ENCODE results near the gene CA14.

The CA14 gene

GRCh38 chr1:150243003-150243402 is 14.6 kb upstream of the CA14 start:
- no peak for ATAC-seq
- TF ChIP-seq ZC3H10 (CRISPR knock-in tag; IDR thresholded peaks at IDR 0.05): no peak
- no peak for TF ChIP-seq ARNTL (CRISPR knock-in tag; IDR thresholded peaks at IDR 0.05; ENCODE audit: borderline replicate concordance, low read depth)
- TF ChIP-seq OSR1 (CRISPR knock-in tag; IDR thresholded peaks at IDR 0.05): no peak
- no peak for TF ChIP-seq RARB (CRISPR knock-in tag; IDR thresholded peaks at IDR 0.05)
- TF ChIP-seq TOX (CRISPR knock-in tag; IDR thresholded peaks at IDR 0.05; ENCODE audit: borderline replicate concordance): no peak
- TF ChIP-seq TSHZ2 (CRISPR knock-in tag; IDR thresholded peaks at IDR 0.05): no peak
- TF ChIP-seq, protein P1, sequence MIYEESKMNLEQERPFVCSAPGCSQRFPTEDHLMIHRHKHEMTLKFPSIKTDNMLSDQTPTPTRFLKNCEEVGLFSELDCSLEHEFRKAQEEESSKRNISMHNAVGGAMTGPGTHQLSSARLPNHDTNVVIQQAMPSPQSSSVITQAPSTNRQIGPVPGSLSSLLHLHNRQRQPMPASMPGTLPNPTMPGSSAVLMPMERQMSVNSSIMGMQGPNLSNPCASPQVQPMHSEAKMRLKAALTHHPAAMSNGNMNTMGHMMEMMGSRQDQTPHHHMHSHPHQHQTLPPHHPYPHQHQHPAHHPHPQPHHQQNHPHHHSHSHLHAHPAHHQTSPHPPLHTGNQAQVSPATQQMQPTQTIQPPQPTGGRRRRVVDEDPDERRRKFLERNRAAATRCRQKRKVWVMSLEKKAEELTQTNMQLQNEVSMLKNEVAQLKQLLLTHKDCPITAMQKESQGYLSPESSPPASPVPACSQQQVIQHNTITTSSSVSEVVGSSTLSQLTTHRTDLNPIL (CRISPR knock-in tag; IDR thresholded peaks at IDR 0.05; ENCODE audit: low read depth): no peak
- no peak for TF ChIP-seq SNAI2 (CRISPR knock-in tag; IDR thresholded peaks at IDR 0.05)
- no peak for TF ChIP-seq ZNF8 (CRISPR knock-in tag; IDR thresholded peaks at IDR 0.05)
- no peak for TF ChIP-seq TCF4 (CRISPR knock-in tag; IDR thresholded peaks at IDR 0.05; ENCODE audit: borderline replicate concordance)
- no peak for TF ChIP-seq CSDC2 (CRISPR knock-in tag; IDR thresholded peaks at IDR 0.05)
- no peak for TF ChIP-seq GLIS3 (CRISPR knock-in tag; IDR thresholded peaks at IDR 0.05)

DNA sequence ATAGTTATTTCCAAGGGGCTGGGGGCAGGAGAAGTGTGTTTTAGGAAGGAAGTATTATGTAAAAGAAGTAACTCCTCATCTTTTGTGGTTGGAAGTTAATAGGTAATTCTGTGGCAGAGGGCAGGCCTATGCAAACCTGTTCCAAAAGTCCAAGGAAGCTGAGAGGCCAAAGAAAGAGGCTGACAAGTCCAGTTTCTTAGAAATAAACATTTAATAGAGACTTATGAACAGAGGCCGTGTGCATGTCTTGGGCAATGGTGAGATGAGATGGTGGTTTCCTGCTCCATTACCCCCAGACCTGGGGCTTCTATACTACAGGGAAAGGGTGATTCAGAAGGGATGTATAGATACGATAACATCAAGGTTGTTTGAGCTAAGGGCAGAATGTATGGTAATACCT is 7.6 kb upstream of the CA14 start:
- ATAC-seq: no peak
- no peak for TF ChIP-seq ISL1 (CRISPR knock-in tag; IDR thresholded peaks at IDR 0.05)

- ATAC-seq: peak; percentile 5
These were observed 1.4 kb upstream of the CA14 start for GRCh38 chr1:150256198-150256553.

More at GRCh38 chr1:150256198-150256553, 1.4 kb upstream of the CA14 start:
- TF ChIP-seq, protein P2, sequence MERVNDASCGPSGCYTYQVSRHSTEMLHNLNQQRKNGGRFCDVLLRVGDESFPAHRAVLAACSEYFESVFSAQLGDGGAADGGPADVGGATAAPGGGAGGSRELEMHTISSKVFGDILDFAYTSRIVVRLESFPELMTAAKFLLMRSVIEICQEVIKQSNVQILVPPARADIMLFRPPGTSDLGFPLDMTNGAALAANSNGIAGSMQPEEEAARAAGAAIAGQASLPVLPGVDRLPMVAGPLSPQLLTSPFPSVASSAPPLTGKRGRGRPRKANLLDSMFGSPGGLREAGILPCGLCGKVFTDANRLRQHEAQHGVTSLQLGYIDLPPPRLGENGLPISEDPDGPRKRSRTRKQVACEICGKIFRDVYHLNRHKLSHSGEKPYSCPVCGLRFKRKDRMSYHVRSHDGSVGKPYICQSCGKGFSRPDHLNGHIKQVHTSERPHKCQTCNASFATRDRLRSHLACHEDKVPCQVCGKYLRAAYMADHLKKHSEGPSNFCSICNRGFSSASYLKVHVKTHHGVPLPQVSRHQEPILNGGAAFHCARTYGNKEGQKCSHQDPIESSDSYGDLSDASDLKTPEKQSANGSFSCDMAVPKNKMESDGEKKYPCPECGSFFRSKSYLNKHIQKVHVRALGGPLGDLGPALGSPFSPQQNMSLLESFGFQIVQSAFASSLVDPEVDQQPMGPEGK (CRISPR knock-in tag; IDR thresholded peaks at IDR 0.05; ENCODE audit: borderline replicate concordance): no peak
- TF ChIP-seq ZFP30 (CRISPR knock-in tag; IDR thresholded peaks at IDR 0.05) (no peak), TOX (CRISPR knock-in tag; IDR thresholded peaks at IDR 0.05; ENCODE audit: borderline replicate concordance) (no peak), TSHZ2 (CRISPR knock-in tag; IDR thresholded peaks at IDR 0.05) (no peak), CSDC2 (CRISPR knock-in tag; IDR thresholded peaks at IDR 0.05) (no peak), ZNF70 (CRISPR knock-in tag; IDR thresholded peaks at IDR 0.05) (no peak), ZNF565 (CRISPR knock-in tag; conservative IDR thresholded peaks at IDR 0.05; ENCODE audit: low read depth) (no peak)
- TF ChIP-seq, protein P3, sequence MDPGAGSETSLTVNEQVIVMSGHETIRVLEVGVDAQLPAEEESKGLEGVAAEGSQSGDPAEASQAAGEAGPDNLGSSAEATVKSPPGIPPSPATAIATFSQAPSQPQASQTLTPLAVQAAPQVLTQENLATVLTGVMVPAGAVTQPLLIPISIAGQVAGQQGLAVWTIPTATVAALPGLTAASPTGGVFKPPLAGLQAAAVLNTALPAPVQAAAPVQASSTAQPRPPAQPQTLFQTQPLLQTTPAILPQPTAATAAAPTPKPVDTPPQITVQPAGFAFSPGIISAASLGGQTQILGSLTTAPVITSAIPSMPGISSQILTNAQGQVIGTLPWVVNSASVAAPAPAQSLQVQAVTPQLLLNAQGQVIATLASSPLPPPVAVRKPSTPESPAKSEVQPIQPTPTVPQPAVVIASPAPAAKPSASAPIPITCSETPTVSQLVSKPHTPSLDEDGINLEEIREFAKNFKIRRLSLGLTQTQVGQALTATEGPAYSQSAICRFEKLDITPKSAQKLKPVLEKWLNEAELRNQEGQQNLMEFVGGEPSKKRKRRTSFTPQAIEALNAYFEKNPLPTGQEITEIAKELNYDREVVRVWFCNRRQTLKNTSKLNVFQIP (CRISPR knock-in tag; IDR thresholded peaks at IDR 0.05; ENCODE audit: borderline replicate concordance, low read depth): no peak

Measured in SK-N-SH treated with all-trans-retinoic acid at 6 μM for 48 hours (cell line).